Measurements from ENCODE around the gene TRABD2B.

TRABD2B gene

GRCh38 chr1:48013270-48013669 lies 16.1 kb upstream of the TRABD2B start:
- no peak for TF ChIP-seq FOXM1 (IDR thresholded peaks at IDR 0.05; ENCODE audit: borderline replicate concordance, low read depth)
- no peak for TF ChIP-seq NFIC (IDR thresholded peaks at IDR 0.05)
- TF ChIP-seq RAD21 (IDR thresholded peaks at IDR 0.05; ENCODE audit: low read depth), result no peak
- TF ChIP-seq EGR1 (IDR thresholded peaks at IDR 0.05), result no peak
- TF ChIP-seq CREB1 (IDR thresholded peaks at IDR 0.05; ENCODE audit: low read depth), result no peak
- TF ChIP-seq TEAD4 (IDR thresholded peaks at IDR 0.05), result no peak
- no peak for TF ChIP-seq ZBTB7A (IDR thresholded peaks at IDR 0.05; ENCODE audit: low read depth)
- no peak for TF ChIP-seq TCF12 (IDR thresholded peaks at IDR 0.05; ENCODE audit: low read depth)
- TF ChIP-seq TAF1 (IDR thresholded peaks at IDR 0.05; ENCODE audit: low read depth), result no peak
- TF ChIP-seq EP300 (IDR thresholded peaks at IDR 0.05; ENCODE audit: borderline replicate concordance), result no peak
- no peak for TF ChIP-seq YY1 (IDR thresholded peaks at IDR 0.05; ENCODE audit: low read depth)
- TF ChIP-seq, protein P1, sequence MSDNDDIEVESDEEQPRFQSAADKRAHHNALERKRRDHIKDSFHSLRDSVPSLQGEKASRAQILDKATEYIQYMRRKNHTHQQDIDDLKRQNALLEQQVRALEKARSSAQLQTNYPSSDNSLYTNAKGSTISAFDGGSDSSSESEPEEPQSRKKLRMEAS (IDR thresholded peaks at IDR 0.05), result no peak
- TF ChIP-seq, protein P2, sequence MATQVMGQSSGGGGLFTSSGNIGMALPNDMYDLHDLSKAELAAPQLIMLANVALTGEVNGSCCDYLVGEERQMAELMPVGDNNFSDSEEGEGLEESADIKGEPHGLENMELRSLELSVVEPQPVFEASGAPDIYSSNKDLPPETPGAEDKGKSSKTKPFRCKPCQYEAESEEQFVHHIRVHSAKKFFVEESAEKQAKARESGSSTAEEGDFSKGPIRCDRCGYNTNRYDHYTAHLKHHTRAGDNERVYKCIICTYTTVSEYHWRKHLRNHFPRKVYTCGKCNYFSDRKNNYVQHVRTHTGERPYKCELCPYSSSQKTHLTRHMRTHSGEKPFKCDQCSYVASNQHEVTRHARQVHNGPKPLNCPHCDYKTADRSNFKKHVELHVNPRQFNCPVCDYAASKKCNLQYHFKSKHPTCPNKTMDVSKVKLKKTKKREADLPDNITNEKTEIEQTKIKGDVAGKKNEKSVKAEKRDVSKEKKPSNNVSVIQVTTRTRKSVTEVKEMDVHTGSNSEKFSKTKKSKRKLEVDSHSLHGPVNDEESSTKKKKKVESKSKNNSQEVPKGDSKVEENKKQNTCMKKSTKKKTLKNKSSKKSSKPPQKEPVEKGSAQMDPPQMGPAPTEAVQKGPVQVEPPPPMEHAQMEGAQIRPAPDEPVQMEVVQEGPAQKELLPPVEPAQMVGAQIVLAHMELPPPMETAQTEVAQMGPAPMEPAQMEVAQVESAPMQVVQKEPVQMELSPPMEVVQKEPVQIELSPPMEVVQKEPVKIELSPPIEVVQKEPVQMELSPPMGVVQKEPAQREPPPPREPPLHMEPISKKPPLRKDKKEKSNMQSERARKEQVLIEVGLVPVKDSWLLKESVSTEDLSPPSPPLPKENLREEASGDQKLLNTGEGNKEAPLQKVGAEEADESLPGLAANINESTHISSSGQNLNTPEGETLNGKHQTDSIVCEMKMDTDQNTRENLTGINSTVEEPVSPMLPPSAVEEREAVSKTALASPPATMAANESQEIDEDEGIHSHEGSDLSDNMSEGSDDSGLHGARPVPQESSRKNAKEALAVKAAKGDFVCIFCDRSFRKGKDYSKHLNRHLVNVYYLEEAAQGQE (IDR thresholded peaks at IDR 0.05; ENCODE audit: low read depth), result no peak
- no peak for TF ChIP-seq USF1 (IDR thresholded peaks at IDR 0.05)
- TF ChIP-seq CEBPB (IDR thresholded peaks at IDR 0.05), result no peak

DNA sequence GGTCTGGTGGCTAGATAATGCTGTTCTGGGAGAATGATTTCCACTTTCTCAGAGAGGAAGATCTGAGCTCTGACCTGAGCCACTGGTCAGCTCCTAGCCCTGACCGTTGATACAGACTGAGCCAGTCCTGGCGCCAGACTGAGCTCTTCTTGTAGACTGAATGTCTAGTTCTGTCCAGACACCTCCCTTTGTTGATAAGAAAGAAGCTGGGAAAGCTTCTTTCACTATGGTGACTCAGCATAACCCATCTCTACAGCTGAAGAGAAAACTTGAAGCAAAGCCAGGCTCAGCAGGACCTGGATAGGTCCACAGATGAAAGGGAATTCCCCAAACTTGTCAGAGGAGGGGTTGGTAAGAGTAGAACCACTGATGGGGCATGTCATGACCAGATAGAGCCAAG lies 9.9 kb upstream of the TRABD2B start:
- no peak for TF ChIP-seq CREB1 (IDR thresholded peaks at IDR 0.05; ENCODE audit: low read depth)
- TF ChIP-seq EP300 (IDR thresholded peaks at IDR 0.05; ENCODE audit: borderline replicate concordance), result no peak
- no peak for TF ChIP-seq USF1 (IDR thresholded peaks at IDR 0.05)
- no peak for TF ChIP-seq YY1 (IDR thresholded peaks at IDR 0.05; ENCODE audit: low read depth)
- TF ChIP-seq CEBPB (IDR thresholded peaks at IDR 0.05), result no peak
- TF ChIP-seq EGR1 (IDR thresholded peaks at IDR 0.05), result no peak

DNA sequence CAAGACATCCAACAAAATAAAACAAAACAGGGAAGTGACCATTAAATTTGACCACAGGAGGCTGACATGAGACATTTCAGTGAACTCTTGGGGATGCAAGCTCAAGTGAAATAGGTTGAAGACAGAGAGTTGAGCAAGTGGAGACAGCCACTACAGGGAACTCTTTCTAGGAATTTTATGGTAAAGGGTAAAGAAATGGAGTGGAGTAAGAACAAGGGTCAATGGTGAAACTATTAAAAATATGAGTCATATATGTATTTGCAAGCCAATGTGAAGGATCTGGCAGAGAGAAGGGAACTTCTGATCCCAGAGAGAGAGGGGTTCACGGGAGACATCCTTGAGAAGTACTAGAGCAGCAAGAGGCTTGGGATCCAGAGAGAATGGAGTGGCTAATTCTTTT lies 9.1 kb upstream of the TRABD2B start:
- TF ChIP-seq, protein P2 (IDR thresholded peaks at IDR 0.05; ENCODE audit: low read depth), result no peak
- no peak for TF ChIP-seq TEAD4 (IDR thresholded peaks at IDR 0.05)
- no peak for TF ChIP-seq EP300 (IDR thresholded peaks at IDR 0.05; ENCODE audit: borderline replicate concordance)

DNA sequence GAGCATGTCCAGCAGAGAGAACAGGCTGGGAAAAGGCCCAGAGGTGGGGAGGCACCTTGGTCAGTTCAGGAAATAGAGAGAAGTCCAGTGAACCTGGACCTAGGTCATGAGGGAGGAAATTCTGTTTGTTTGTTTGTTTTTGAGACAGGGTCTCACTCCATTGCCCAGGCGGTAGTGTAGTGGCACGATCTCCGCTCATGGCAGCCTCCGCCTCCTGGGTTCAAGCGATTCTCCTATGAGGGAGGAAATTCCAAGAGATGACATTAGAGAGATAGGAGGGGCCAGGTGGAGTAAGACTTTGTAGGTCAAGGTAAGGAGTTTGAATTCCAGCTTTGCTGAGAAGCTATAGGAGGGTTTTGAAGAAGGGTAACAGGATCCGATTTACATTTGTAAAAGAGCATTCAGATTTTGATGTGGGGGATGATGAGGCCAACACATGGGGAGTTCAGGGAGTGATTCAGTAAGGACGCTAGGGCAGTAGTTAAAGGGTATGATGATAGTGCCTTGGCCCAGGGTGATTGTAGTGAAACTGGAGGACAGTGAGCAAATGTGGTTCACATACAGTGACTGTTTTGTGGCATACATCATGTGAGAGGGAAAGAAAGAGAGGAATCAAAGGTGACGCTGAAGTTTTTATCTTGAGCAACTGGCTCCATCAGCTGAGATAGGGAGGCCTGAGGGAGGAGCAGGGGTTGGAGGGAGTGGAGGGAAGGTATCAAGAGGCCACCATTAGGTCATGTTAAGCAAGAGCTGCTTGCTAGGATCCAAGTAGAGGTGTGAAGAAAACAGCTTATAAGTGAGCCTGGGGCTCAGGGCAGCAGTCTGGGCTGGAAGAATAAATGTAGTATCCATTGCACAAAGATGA lies 8.3 kb upstream of the TRABD2B start:
- no peak for TF ChIP-seq YY1 (IDR thresholded peaks at IDR 0.05; ENCODE audit: low read depth)
- no peak for TF ChIP-seq EGR1 (IDR thresholded peaks at IDR 0.05)
- TF ChIP-seq CEBPB (IDR thresholded peaks at IDR 0.05), result no peak
- no peak for TF ChIP-seq TEAD4 (IDR thresholded peaks at IDR 0.05)
- TF ChIP-seq TAF1 (IDR thresholded peaks at IDR 0.05; ENCODE audit: low read depth), result no peak
- no peak for TF ChIP-seq CREB1 (IDR thresholded peaks at IDR 0.05; ENCODE audit: low read depth)
- no peak for TF ChIP-seq FOXM1 (IDR thresholded peaks at IDR 0.05; ENCODE audit: borderline replicate concordance, low read depth)
- TF ChIP-seq, protein P2 (IDR thresholded peaks at IDR 0.05; ENCODE audit: low read depth), result no peak
- no peak for TF ChIP-seq ZBTB7A (IDR thresholded peaks at IDR 0.05; ENCODE audit: low read depth)
- TF ChIP-seq TCF12 (IDR thresholded peaks at IDR 0.05; ENCODE audit: low read depth), result no peak
- TF ChIP-seq USF1 (IDR thresholded peaks at IDR 0.05), result no peak
- no peak for TF ChIP-seq NFIC (IDR thresholded peaks at IDR 0.05)
- TF ChIP-seq RAD21 (IDR thresholded peaks at IDR 0.05; ENCODE audit: low read depth), result no peak
